Measurements from ENCODE around the gene AMFR.
"Not testable (repeated sequence)": the region's sequence is repeated elsewhere in the genome, so short reads cannot be mapped to it uniquely, and the experiment has no call there.

The AMFR gene

DNA sequence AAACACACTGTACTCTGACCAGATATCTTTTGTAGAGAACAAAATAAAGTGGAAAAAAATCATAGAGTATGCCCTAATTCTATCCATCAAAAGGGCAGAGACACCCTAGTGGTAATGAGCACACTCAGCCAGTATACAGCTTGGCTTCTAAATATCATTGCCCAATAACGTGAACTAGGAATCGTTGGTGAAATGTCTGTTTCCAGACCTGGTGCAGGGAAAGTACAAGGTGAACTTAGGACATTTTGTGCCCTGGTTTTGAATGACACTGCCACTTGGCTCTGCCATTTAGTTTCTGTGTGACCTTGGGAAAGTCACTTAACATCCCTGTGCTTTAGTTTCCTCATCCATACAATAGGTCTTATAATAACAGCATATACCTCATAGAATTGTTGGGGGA lies 13.7 kb downstream of the AMFR start:
- H3K4me3 ChIP-seq (ENCODE audit: low read length), result no peak overlapping the region
- H3K9ac ChIP-seq (ENCODE audit: low read depth, low read length), result no peak overlapping the region
- H3K4me1 ChIP-seq (ENCODE audit: insufficient read depth, low read length), result peaks cover 12% of the 10 kb centered on the region
- H3K27ac ChIP-seq (ENCODE audit: low read depth, low read length), result no peak overlapping the region
- no peaks in the 10 kb centered on the region for H3K27me3 ChIP-seq (ENCODE audit: insufficient read depth, low read length)
- WGBS, result 97% methylated on average over 2 of the region's 2 CpGs
- no peaks in the 10 kb centered on the region for H3K9me3 ChIP-seq (ENCODE audit: insufficient read depth, low read depth, low read length)
- H3K36me3 ChIP-seq (ENCODE audit: insufficient read depth, low read length), result peaks cover 36% of the 10 kb centered on the region

DNA sequence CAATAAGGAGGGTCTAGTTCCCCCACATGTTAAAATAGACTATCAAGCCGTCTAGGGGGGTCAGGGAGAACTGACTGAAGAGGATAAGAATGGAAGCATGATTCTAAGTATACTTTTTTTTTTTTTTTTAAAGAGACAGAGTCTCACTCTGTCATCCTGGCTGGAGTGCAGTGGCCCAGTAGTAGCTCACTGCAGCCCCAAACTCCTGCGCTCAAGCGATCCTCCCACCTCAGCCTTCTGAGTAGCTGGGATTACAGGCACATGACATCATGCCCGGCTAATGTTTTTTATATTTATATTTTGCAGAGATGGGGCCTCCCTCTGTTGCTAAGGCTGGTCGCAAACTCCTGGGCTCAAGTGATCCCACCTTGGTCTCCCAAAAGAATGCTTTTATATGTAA lies 14.2 kb downstream of the AMFR start:
- Histone ChIP-seq H3K27ac (ENCODE audit: low read depth, low read length) (no peak overlapping the region), H3K36me3 (ENCODE audit: insufficient read depth, low read length) (peaks cover 36% of the 10 kb centered on the region), H3K9ac (ENCODE audit: low read depth, low read length) (no peak overlapping the region), H3K27me3 (ENCODE audit: insufficient read depth, low read length) (no peaks in the 10 kb centered on the region), H3K9me3 (ENCODE audit: insufficient read depth, low read depth, low read length) (no peaks in the 10 kb centered on the region), H3K4me3 (ENCODE audit: low read length) (no peak overlapping the region), H3K4me1 (ENCODE audit: insufficient read depth, low read length) (peaks cover 12% of the 10 kb centered on the region)
- WGBS, result 94% methylated on average over 5 of the region's 5 CpGs

DNA sequence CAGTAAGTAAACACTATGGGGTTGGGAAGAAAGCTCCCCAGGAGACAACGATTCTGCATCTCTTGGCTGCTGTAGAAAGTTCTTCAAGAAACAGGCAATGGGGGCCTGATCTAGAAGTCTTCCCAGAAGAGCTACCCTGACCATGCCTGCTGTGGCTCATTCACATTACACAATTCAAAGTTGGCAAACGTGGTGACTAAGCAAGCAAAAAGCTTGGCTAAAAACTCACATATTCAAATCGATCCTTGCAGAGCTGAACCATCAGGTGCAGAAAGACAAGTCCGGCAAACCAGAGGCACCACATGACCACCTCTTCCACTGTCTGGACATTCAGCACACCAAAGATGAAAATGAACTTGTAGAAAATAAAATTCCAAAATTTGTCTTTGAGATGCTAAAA lies 16.1 kb downstream of the AMFR start:
- Histone ChIP-seq H3K36me3 (ENCODE audit: insufficient read depth, low read length) (peaks cover 47% of the 10 kb centered on the region), H3K27ac (ENCODE audit: low read depth, low read length) (no peak overlapping the region)

GRCh38 chr16:56408379-56409098 lies 16.8 kb downstream of the AMFR start:
- Histone ChIP-seq H3K9ac (ENCODE audit: low read depth, low read length) (no peak overlapping the region), H3K4me1 (ENCODE audit: insufficient read depth, low read length) (no peaks in the 10 kb centered on the region), H3K27ac (ENCODE audit: low read depth, low read length) (no peak overlapping the region), H3K9me3 (ENCODE audit: insufficient read depth, low read depth, low read length) (no peaks in the 10 kb centered on the region), H3K4me3 (ENCODE audit: low read length) (no peak overlapping the region), H3K27me3 (ENCODE audit: insufficient read depth, low read length) (no peaks in the 10 kb centered on the region), H3K36me3 (ENCODE audit: insufficient read depth, low read length) (peaks cover 49% of the 10 kb centered on the region)
- WGBS, result 80% methylated on average over 7 of the region's 7 CpGs

More for the DNA sequence above, 16.1 kb downstream of the AMFR start:
- H3K27me3 ChIP-seq (ENCODE audit: insufficient read depth, low read length), result no peaks in the 10 kb centered on the region
- no peaks in the 10 kb centered on the region; the same call in 1 of the 2 replicates for H3K4me1 ChIP-seq (ENCODE audit: insufficient read depth, low read length)
- H3K4me3 ChIP-seq (ENCODE audit: low read length), result no peak overlapping the region
- no peak overlapping the region for H3K9ac ChIP-seq (ENCODE audit: low read depth, low read length)
- WGBS, result 89% methylated on average over 4 of the region's 4 CpGs
- H3K9me3 ChIP-seq (ENCODE audit: insufficient read depth, low read depth, low read length), result no peaks in the 10 kb centered on the region

DNA sequence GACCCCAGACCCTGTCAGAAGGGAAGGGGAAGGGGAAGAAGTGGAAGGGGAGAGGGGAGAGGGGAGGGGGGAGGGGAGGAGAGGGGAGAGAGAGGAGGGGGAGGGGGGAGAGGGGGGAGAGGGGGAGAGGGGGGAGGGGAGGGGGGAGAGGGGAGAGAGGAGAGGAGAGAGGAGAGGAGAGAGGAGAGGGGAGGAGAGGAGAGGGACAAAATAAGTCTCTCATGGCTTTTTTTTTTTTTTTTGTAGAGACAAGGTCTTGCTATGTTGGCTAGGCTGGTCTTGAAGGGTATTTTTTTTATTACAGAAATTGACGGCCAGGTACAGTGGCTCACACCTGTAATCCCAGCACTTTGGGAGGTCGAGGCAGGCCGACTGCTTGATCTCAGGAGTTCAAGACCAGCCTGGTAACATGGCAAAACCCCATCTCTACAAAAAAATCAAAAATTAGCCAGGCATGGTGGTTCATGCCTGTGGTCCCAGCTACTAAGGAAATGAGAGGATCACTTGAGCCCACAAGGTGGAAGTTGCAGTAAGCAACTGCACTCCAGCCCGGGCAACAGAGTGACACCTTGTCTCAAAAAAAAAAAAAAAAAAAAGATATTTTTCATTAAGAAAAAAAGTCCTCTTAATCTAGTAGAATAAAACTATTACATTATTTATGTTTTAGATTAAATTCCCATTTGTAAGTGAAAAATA lies 19.2 kb downstream of the AMFR start:
- Histone ChIP-seq H3K27me3 (ENCODE audit: insufficient read depth, low read length) (no peaks in the 10 kb centered on the region), H3K4me3 (ENCODE audit: low read length) (no peak overlapping the region), H3K36me3 (ENCODE audit: insufficient read depth, low read length) (peaks cover 56% of the 10 kb centered on the region), H3K9me3 (ENCODE audit: insufficient read depth, low read depth, low read length) (no peaks in the 10 kb centered on the region), H3K4me1 (ENCODE audit: insufficient read depth, low read length) (no peaks in the 10 kb centered on the region), H3K27ac (ENCODE audit: low read depth, low read length) (no peak overlapping the region), H3K9ac (ENCODE audit: low read depth, low read length) (no peak overlapping the region)
- WGBS, result 75% methylated on average over 3 of the region's 4 CpGs

- Histone ChIP-seq H3K27me3 (ENCODE audit: insufficient read depth, low read length) (no peaks in the 10 kb centered on the region), H3K9me3 (ENCODE audit: insufficient read depth, low read depth, low read length) (no peaks in the 10 kb centered on the region), H3K4me3 (ENCODE audit: low read length) (no peak overlapping the region), H3K9ac (ENCODE audit: low read depth, low read length) (no peak overlapping the region), H3K36me3 (ENCODE audit: insufficient read depth, low read length) (peaks cover 38% of the 10 kb centered on the region), H3K27ac (ENCODE audit: low read depth, low read length) (no peak overlapping the region), H3K4me1 (ENCODE audit: insufficient read depth, low read length) (no peaks in the 10 kb centered on the region)
- WGBS, result 85% methylated on average over 5 of the region's 5 CpGs
Observed at GRCh38 chr16:56401482-56401881, 23.9 kb downstream of the AMFR start.

DNA sequence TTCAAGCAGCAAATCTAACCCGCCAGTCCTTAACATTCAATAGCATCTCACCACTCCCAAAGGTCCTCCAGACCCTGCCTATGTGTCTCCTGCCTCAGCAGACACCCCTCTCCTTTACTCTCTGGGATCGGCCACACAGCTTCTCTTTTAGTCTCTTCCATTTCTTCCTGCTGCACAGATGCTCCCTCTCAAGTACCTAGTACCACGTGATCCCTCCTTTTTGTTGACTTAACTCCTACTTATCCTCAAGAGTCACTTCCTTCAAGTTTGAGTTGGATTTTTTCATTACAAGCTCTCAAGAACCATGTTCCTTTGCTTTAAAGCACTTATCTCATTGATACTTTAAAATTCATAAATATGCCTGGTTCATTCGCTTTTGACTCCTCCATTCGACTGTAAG lies 24.9 kb downstream of the AMFR start:
- Histone ChIP-seq H3K9me3 (ENCODE audit: insufficient read depth, low read depth, low read length) (no peaks in the 10 kb centered on the region), H3K4me1 (ENCODE audit: insufficient read depth, low read length) (no peaks in the 10 kb centered on the region), H3K27me3 (ENCODE audit: insufficient read depth, low read length) (no peaks in the 10 kb centered on the region), H3K36me3 (ENCODE audit: insufficient read depth, low read length) (peaks cover 38% of the 10 kb centered on the region), H3K9ac (ENCODE audit: low read depth, low read length) (no peak overlapping the region), H3K27ac (ENCODE audit: low read depth, low read length) (no peak overlapping the region), H3K4me3 (ENCODE audit: low read length) (no peak overlapping the region)
- WGBS, result 71% methylated on average over 5 of the region's 5 CpGs

DNA sequence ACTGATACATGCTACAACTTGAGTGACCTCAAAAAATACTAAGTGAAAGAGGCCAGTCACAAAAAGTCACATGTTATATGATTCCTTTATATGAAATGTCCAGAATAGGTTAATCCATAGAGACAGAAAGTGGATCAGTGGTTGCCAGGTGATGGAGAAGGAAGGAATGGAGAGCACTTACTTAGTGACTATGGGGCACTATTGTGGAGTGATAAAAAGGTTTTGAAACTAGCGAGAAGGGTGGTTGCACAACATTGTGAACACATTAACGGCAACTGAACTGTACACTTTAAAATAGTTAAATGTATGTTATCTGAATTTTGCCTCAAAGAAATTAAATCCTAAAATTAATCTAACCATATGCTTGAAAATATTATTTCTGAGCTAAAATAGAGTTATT lies 25.9 kb downstream of the AMFR start:
- no peak overlapping the region for H3K4me3 ChIP-seq (ENCODE audit: low read length)
- no peaks in the 10 kb centered on the region for H3K27me3 ChIP-seq (ENCODE audit: insufficient read depth, low read length)
- H3K4me1 ChIP-seq (ENCODE audit: insufficient read depth, low read length), result no peaks in the 10 kb centered on the region
- peaks cover 31% of the 10 kb centered on the region for H3K36me3 ChIP-seq (ENCODE audit: insufficient read depth, low read length)
- WGBS, result 94% methylated on average over 2 of the region's 2 CpGs
- H3K9ac ChIP-seq (ENCODE audit: low read depth, low read length), result no peak overlapping the region
- no peak overlapping the region for H3K27ac ChIP-seq (ENCODE audit: low read depth, low read length)
- no peaks in the 10 kb centered on the region for H3K9me3 ChIP-seq (ENCODE audit: insufficient read depth, low read depth, low read length)

DNA sequence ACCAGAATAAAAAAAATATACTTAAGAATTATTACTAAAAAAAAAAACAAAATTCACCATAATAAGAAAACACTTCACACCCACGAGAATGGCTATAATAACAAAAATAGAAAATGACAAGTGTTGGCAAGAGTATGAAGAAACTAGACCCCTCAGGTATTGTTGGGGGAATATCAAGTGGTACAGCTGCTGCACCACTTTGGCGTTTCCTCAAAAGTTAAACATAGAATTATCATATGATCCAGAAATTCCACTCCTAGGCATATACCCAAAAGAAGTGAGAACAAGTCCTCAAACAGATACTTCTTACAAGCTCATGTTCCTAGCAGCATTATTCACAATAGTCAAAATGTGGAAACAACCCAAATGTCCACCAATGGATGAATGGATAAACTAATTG lies 26.3 kb downstream of the AMFR start:
- 90% methylated on average over 2 of the region's 2 CpGs for WGBS
- H3K9ac ChIP-seq (ENCODE audit: low read depth, low read length), result no peak overlapping the region
- no peak overlapping the region for H3K27ac ChIP-seq (ENCODE audit: low read depth, low read length)
- H3K9me3 ChIP-seq (ENCODE audit: insufficient read depth, low read depth, low read length), result no peaks in the 10 kb centered on the region
- H3K4me1 ChIP-seq (ENCODE audit: insufficient read depth, low read length), result no peaks in the 10 kb centered on the region
- H3K4me3 ChIP-seq (ENCODE audit: low read length), result no peak overlapping the region
- H3K27me3 ChIP-seq (ENCODE audit: insufficient read depth, low read length), result no peaks in the 10 kb centered on the region
- peaks cover 27% of the 10 kb centered on the region for H3K36me3 ChIP-seq (ENCODE audit: insufficient read depth, low read length)

- H3K27ac ChIP-seq (ENCODE audit: low read depth, low read length); H3K4me3 ChIP-seq (ENCODE audit: low read length); H3K27me3 ChIP-seq (ENCODE audit: insufficient read depth, low read length); H3K9me3 ChIP-seq (ENCODE audit: insufficient read depth, low read depth, low read length); H3K4me1 ChIP-seq (ENCODE audit: insufficient read depth, low read length); H3K9ac ChIP-seq (ENCODE audit: low read depth, low read length): not testable (repeated sequence)
- 82% methylated on average over 2 of the region's 3 CpGs for WGBS
- 0 out of 2 replicates have a peak, but pooled peaks cover 13% of the 10 kb centered on the region for H3K36me3 ChIP-seq (ENCODE audit: insufficient read depth, low read length)
Observed at GRCh38 chr16:56396724-56397123, 28.6 kb downstream of the AMFR start.

DNA sequence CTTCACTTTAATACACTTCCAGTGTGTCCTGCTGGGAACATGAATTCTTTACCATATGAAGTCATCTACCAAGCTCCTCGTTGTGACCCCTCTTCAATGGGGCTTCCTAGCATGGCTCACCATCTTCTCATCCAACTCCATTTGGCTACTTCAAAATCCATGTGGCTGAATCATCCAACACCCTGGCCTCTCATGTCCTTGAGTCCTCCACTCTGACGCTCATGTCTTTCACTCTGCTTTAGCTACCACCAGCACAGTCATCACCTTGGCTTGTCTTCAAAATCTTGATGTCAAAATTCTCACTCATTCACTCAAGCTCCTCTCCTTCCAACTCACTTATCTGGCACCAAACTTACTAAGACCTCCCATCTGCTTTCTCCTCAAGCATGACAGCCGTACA lies 35.8 kb downstream of the AMFR start:
- no peak overlapping the region for H3K27ac ChIP-seq (ENCODE audit: low read depth, low read length)
- WGBS, result 93% methylated on average over 3 of the region's 3 CpGs
- H3K9ac ChIP-seq (ENCODE audit: low read depth, low read length), result no peak overlapping the region

More for the DNA sequence above, 35.8 kb downstream of the AMFR start:
- H3K4me1 ChIP-seq (ENCODE audit: insufficient read depth, low read length), result no peaks in the 10 kb centered on the region
- peaks cover 43% of the 10 kb centered on the region for H3K36me3 ChIP-seq (ENCODE audit: insufficient read depth, low read length)
- no peaks in the 10 kb centered on the region for H3K27me3 ChIP-seq (ENCODE audit: insufficient read depth, low read length)
- no peak overlapping the region for H3K4me3 ChIP-seq (ENCODE audit: low read length)
- H3K9me3 ChIP-seq (ENCODE audit: insufficient read depth, low read depth, low read length), result peaks cover 8% of the 10 kb centered on the region

Data from HUES64 (cell line).